GM04504 (cell line): ENCODE data around the gene SLC25A30.
"Not testable (repeated sequence)": the region's sequence is repeated elsewhere in the genome, so short reads cannot be mapped to it uniquely, and the experiment has no call there.

Experiments used
- DNase-seq: peaks from one replicate; pipeline ENCODE4 v3.0.0-alpha.2; 2012; ENCODE audit warnings: low read depth

The SLC25A30 gene

DNA sequence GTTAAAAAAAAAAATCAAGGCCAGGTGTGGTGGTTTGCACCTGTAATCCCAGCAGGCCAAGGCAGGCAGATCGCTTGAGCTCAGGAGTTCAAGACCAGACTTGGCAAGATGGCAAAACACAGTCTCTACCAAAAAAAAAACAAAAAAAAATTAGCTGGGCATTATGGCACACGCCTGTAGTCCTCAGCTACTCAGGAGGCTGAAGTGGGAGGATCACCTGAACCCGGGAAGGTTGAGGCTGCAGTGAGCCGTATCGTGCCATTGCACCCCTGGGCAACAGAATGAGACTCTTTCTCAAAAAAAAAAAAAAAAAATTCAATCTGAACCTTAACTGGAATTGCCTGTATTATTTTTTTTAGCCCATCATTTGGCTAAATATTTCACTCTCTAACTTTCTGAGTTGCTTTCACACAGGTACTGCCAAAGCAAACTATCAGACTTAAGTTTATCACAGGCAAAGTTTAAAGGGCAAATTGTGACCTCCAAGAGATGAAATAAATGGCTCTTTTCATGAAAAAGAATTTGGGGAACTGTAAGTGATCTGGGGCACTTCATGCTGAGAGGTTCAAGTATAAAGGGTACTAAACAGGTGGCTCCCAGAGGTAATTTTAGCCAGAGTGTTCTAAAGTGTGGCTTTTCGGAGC, 14.7 kb upstream of the SLC25A30 start:
- DNase-seq = no peak

DNA sequence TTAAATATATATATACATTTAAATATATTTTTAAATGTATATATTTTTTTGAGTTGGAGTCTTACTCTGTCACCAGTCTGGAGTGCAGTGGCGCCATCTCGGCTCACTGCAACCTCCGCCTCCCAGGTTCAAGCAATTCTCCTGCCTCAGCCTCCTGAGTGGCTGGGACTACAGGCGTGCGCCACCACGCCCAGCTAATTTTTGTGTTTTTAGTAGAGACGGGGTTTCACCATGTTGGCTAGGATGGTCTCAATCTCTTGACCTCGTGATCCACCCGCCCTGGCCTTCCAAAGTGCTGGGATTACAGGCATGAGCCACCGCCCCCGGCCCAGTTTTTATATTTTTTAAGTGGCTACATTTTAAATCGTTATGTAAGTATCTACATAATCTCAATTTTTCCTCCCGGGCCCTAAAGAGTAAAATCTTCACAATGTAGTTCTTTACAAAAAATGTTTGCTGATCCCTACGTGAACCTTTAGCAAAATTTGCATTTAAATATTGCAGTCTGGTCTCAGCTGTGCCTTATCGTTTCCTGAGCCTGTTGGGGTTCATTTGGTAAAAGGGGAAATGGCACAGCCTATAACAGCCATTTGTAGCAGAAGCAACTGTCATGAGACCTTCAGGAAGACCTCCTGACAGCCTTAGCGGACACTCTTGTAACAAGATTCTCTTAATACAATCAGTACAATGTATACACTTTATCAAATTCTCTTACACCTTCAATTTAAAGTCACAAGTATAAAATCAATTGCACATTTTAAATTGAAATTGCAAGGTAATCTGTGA, 8.1 kb upstream of the SLC25A30 start:
- not testable (repeated sequence) for DNase-seq

GRCh38 chr13:45422731-45423292, 4.6 kb upstream of the SLC25A30 start:
- no peak for DNase-seq

DNA sequence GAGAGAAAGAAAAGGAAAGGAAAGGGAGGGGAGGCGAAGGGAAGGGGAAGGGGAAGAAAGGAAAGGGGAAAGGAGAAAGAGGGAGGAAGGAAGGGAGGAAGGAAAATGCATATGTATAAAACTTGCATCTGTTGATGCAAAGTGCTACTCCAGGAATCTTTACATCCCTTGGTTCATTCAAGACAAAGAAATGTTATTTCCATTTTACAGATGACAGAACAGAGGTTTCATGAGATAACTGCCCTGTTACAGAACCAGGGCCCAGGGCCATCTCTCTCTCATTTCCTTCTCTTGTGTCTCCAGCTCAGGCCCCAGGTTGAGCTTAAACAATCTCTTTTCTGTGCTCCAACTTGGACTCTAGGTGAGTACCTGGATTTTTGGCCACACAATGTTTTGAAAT, 1.8 kb upstream of the SLC25A30 start:
- no peak for DNase-seq

DNA sequence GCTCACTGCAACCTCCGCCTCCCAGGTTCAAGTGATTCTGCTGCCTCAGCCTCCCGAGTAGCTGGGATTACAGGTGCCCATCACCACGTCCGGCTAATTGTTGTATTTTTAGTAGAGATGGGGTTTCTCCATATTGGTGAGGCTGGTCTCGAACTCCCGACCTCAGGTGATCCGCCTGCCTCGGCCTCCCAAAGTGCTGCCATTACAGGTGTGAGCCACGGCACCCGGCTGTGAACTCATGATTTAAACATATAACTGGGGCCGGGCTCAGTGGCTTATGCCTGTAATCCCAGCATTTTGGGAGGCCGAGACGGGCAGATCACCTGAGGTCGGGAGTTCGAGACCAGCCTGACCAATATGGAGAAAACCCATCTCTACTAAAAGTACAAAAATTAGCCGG, 1.2 kb upstream of the SLC25A30 start:
- not testable (repeated sequence) for DNase-seq

GRCh38 chr13:45416516-45417128, 1.6 kb downstream of the SLC25A30 start:
- no peak for DNase-seq

GRCh38 chr13:45415112-45415511, 3.1 kb downstream of the SLC25A30 start:
- no peak for DNase-seq

GRCh38 chr13:45413826-45414307, 4.3 kb downstream of the SLC25A30 start:
- DNase-seq = no peak

DNA sequence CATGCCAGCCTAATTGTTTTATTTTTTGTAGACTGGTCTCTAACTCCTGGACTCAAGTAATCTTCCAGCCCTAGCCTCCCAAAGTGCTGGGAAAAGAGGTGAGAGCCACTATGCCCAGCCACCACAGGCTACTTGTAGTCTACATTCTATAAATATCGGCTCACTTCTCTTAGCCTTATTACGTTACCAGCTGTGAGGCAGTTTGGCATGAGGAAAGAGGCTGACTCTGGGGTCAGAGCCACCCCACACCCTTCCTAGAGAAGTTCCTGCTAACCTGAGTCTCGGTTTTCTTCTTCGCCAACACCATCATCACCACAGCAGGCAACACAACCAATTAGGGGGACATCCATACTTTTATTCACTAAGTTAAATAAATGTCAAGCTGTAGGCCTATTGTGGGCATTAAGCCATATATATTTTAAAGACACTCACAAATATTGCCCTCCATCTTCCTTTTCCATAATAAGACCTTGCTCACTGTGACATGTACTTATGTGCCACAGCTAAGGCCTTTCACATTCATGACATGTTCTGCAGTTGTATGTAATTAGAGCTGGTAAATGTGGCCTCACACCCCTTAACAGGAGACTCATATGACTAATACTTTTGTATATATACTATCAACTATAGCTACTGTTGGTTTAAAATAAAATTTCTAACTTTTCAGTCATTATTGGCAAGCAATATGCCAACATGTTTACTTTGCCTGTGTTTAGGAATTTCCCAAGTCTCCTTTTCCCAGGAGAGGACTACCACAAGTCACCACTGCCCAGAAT, 5.7 kb downstream of the SLC25A30 start:
- no peak for DNase-seq

- no peak for DNase-seq
Measured at GRCh38 chr13:45411631-45412030, 6.5 kb downstream of the SLC25A30 start.

GRCh38 chr13:45411221-45411620, 7.0 kb downstream of the SLC25A30 start:
- DNase-seq = no peak

DNA sequence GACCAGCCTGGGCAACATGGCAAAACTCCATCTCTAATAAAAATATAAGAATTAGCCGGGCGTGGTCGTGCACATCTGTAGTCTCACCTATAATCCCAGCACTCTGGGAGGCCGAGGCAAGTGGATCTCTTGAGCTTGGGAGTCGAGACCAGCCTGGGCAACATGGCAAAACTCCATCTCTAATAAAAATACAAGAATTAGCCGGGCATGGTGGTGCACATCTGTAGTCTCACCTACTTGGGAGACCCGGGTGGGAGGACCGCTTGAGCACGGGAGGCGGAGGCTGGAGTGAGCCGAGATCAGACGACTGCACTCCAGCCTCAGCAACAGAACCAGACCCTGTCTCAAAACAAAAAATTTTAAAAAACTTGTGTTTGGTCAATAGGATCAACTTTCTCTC, 7.7 kb downstream of the SLC25A30 start:
- no peak for DNase-seq

DNA sequence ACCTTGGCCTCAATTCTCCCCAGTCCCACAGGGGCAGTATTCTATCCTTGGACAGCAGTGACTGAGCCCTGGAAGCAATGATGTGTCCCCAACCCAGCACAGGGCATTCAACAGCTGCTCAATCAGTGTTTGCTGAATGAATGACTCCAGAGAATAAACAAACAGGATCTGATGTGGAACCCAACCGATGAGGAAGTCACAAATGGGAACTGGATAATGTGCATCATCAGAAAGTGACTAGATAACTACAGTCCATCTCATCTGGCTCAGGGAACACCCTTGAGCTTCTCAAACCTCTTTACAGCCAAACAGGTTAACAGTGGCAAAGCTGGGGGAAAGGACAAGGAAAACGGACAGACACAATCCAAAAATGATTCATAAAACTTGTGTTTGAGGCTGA, 8.2 kb downstream of the SLC25A30 start:
- no peak for DNase-seq

GRCh38 chr13:45406421-45406820, 11.8 kb downstream of the SLC25A30 start:
- no peak for DNase-seq

GRCh38 chr13:45403081-45403480, 15.1 kb downstream of the SLC25A30 start:
- DNase-seq = no peak

DNA sequence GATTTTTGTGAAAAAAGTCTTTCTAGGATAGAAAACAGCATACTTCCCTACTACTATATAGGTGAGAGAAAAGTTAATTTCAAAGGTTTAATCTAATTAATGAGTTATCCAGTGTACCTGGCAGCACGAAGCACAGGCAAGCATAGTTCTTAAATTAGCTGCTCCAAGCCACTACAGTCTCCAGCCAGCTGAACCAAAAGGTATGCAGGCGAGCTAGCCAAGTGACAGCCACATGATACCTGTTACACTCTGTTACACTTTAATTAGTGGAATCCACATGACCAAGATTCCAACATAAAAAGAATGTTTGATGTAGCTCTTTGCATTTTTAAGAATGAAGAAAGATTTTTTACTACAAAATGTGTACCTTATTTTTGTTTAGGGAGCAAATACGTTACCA, 15.5 kb downstream of the SLC25A30 start:
- no peak for DNase-seq

GRCh38 chr13:45401314-45401713, 16.9 kb downstream of the SLC25A30 start:
- no peak for DNase-seq

DNA sequence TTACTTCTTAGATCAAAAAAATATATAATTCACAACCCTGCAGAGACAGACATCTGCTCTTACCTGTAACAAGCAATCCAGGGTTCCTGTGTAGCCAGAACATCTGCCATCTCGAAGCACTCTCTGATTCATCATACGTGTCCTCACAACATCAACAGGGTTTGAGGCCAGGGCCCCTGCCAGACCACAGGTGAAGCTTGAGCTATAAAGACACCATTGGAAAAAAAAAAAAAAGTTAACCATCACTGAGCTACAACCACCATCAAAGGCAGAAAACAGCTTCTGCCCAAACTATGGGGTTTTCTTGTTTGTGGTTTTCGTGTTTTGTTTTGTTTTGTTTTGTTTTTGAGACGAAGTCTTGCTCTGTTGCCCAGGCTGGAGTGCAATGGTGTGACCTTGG, 19.3 kb downstream of the SLC25A30 start:
- DNase-seq = no peak

DNA sequence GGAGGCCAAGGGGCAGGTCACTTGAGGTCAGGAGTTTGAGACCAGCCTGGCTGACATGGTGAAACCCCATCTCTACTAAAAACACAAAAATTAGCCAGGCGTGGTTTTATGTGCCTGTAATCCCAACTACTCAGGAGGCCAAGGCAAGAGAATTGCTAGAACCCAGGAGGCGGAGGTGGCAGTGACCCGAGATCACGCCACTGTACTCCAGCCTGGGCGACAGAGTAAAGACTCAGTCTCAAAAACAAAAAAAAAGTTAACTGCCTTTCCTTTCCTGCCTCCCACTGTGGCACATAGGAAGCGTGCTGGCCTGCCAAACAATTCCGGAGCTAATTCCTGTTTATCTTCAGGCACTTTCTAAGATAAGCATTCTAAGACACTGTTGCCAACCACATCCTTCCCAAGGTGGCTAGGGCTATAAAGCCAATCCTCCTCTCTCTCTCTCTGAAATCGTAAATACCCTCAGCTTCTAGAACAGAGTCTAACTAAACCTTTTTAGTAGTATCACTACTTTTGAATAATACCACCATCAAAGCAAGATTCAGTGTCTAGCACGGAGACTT, 21.6 kb downstream of the SLC25A30 start:
- no peak for DNase-seq

DNA sequence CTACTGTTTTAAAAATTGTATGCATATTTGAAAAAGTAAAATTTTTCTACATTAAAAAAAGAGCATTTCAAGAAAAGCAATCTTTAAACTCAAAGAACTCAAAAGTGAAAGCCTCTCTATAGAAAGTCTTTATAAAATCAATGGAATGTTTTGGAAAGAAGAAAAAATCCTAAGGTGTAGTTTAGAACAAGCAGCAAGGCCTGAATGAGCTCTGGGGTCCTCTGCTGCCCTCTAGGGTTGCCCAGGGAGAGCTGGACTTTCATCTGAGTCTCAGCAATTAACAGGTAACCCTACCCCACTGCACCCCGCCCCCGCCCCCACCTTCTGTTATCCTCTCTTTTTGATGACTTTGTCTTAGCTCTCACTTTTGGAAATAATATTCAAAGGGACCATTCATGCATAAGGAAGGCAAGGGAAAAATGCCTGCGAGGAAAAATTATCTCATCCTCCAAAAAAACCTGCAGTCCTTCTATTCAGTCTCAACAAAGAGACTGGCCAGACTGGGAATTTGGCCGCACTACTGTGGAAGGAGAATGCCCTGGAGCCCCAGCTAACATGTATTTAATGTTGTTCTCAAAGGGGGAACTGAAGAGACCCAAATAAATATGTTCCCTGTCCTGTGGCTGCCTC, 24.1 kb downstream of the SLC25A30 start:
- no peak for DNase-seq

DNA sequence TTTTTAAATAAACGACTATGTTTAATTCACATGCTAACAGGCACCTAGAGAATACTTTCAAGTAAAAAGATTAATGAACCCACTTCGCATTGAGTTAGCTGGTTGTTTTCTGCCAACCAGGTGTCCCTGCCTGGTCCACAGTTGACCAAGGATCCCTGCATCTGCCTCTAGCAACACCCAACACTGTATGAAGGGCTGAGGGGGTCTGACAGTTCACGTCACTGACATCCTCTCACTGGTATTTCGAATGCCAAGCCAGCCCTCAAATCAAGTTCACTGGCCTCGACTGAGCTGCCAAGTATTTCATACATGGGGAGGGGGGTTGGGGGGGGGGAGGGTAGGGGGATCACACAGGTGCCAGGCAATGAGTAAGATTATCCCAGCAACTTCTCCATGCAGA, 25.4 kb downstream of the SLC25A30 start:
- no peak for DNase-seq
